HG03280 (cell line): ENCODE results near the gene BDKRB2.

Experiments
- ATAC-seq: cut with Tn5 transposase; IDR thresholded peaks from one replicate; pipeline ENCODE4 v1.9.1; 2021; ENCODE audit warnings: mild to moderate bottlenecking, moderate library complexity; ENCODE audit not compliant: unreplicated experiment

The BDKRB2 gene

DNA sequence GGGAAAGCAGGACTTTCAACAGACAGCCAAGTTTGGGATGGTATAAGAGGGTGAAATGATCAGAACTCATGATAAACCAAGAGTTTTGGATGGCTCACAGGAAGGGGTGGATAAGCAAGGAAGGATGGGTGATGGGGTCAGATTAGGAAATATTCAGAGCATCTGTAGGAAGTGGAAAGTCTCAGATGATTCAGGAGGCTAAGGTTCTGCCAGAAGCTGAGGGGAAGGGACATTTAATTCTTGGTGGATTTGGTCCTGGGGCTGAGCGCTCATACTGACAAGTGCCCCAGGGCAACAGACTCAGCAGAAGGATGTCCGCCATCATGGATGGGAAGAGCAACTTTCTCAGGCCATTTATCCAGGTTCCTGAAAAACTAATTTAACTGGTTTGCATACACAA, 28.4 kb upstream of the BDKRB2 start:
- ATAC-seq = no peak

- no peak for ATAC-seq
These were observed 27.8 kb upstream of the BDKRB2 start for GRCh38 chr14:96176811-96177211.

- ATAC-seq = no peak
These were observed 26.8 kb upstream of the BDKRB2 start for GRCh38 chr14:96177766-96178375.

GRCh38 chr14:96178461-96179321, 25.9 kb upstream of the BDKRB2 start:
- ATAC-seq = no peak

- ATAC-seq = no peak
These were observed 24.4 kb upstream of the BDKRB2 start for GRCh38 chr14:96180043-96180874.

GRCh38 chr14:96181186-96182056, 23.2 kb upstream of the BDKRB2 start:
- no peak for ATAC-seq

- no peak for ATAC-seq
These were observed 22.1 kb upstream of the BDKRB2 start for GRCh38 chr14:96182546-96182945.

- no peak for ATAC-seq
These were observed 19.9 kb upstream of the BDKRB2 start for GRCh38 chr14:96184737-96185136.

DNA sequence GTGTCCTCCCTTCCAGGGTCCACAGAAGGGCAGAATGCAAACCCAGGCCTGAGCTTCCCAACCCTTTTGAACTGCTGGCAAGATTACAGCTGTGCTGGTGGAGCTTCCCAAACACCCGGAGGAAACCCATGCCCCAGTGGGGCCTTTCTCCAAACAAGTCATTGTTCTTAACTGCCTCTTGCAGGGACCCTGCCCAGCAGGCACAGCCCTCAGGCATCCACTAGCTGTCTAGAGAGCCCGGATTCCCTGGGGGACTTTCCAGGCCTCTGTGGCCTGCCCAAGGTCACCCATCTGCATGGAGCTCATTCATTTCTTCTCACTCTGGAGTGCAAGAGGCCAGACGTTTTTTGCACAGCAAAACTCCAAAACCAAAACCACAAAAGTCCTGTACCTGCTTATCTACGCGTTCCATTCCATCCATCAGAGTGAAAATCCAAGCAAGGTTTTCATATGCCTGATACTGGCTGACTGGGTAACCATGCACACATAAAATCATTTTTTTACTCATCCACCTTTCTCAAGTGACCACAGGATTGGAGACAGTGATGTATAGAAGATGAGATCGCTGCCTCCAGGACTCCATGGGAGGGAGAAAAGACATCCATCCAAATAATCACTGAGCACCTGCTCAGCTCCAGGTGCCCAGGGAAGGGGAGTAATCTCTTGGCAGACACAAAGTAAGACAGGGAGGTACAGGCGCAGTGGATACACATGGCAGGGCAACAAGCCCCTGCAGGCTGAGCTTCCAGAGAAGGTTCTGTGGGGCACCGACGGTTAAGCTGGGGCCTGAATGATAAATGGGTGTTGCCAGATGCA, 17.2 kb upstream of the BDKRB2 start:
- no peak for ATAC-seq

- no peak for ATAC-seq
These were observed 15.3 kb upstream of the BDKRB2 start for GRCh38 chr14:96189281-96189711.

GRCh38 chr14:96191353-96191752, 13.3 kb upstream of the BDKRB2 start:
- no peak for ATAC-seq

- no peak for ATAC-seq
These were observed 12.7 kb upstream of the BDKRB2 start for GRCh38 chr14:96191841-96192462.

- ATAC-seq = no peak
These were observed 11.4 kb upstream of the BDKRB2 start for GRCh38 chr14:96192975-96193805.

GRCh38 chr14:96194262-96194656, 10.4 kb upstream of the BDKRB2 start:
- no peak for ATAC-seq

- ATAC-seq = no peak
These were observed 9.8 kb upstream of the BDKRB2 start for GRCh38 chr14:96194657-96195431.

DNA sequence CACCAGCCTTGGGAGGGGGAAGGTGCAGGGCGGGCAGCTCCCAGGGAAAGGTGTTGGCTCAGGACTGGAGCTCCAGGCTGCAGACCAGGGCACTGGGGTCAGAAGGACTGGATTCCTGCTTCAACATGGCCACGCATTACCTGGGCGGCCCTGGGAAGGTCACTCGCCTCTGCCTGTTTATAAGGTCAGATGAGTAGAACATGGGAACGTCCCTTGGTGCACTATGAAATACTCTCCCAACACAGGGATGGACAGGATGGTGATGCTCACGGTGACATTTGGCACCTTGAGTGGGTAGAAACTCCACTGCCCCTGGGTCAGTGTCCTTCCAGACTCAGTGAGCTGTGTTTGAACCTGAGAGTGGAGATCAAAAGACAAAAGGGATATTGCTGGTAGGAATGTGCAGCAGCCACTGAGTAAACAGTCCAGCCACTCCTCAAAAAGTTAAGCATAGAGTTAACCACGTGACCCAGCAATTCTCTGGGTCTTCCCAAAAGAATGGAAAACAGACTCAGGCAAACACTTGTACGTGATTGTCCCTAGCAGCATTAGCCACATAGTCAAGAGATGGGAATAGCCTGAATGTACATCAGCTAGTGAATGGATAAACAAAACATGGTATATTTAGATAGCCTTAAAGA, 9.1 kb upstream of the BDKRB2 start:
- ATAC-seq = no peak

DNA sequence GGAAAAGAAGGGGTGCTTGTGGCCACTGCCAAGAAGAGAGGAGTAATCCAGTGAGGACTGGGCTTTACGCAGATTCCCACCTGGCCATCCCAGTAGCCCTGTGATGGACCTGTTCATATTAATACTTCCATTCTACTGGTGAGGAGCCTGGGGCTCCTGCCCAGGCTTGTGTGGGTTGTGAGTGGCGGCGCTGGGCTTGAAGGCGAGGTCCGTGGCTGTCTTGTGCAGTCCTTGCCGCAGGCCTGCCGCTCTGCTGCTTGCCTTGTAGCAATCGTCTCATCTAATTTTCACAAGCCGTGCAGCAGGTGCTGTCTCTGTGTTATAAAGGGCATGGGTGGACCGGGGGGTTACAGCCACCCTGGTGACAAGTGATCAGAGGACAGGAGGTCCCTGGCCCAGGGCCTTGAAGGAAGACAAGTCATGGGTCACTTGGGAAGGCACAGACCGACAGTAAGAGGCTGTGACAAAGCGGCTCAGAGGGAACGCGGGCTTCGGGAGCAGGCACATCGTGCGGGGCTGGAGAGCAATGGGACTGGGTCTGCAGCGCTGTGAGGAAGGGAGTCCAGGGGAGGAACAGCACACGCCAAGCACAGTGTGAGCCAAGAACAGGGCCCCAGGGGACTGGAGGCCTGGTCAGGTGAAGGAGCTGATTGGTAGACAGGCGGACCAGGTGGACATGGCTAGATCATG, 7.3 kb upstream of the BDKRB2 start:
- ATAC-seq = no peak
